ENCODE data around the gene SFRP4. TPM values are rescaled to one million over a fixed set of nuclear protein-coding genes. Genes with fewer than 3 reads are reported as not detected.

The SFRP4 gene
- total RNA-seq, 1 donor from 2014 or later, result not detected

- no peak for DNase-seq (ENCODE audit: low read depth, low spot score)
- Mint-ChIP-seq H3K4me3 (no peak overlapping the region), H3K27me3 (ENCODE audit: low read depth) (peaks cover 24% of the 10 kb centered on the region), H3K4me1 (peaks cover 10% of the 10 kb centered on the region), H3K9me3 (no peaks in the 10 kb centered on the region), H3K27ac (ENCODE audit: unreplicated experiment) (no peak overlapping the region), H3K36me3 (ENCODE audit: low read depth) (no peaks in the 10 kb centered on the region)
- TF ChIP-seq, protein P1, sequence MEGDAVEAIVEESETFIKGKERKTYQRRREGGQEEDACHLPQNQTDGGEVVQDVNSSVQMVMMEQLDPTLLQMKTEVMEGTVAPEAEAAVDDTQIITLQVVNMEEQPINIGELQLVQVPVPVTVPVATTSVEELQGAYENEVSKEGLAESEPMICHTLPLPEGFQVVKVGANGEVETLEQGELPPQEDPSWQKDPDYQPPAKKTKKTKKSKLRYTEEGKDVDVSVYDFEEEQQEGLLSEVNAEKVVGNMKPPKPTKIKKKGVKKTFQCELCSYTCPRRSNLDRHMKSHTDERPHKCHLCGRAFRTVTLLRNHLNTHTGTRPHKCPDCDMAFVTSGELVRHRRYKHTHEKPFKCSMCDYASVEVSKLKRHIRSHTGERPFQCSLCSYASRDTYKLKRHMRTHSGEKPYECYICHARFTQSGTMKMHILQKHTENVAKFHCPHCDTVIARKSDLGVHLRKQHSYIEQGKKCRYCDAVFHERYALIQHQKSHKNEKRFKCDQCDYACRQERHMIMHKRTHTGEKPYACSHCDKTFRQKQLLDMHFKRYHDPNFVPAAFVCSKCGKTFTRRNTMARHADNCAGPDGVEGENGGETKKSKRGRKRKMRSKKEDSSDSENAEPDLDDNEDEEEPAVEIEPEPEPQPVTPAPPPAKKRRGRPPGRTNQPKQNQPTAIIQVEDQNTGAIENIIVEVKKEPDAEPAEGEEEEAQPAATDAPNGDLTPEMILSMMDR (conservative IDR thresholded peaks at IDR 0.05), result no peak
Measured at GRCh38 chr7:37923996-37924395, 7.4 kb upstream of the SFRP4 start.

DNA sequence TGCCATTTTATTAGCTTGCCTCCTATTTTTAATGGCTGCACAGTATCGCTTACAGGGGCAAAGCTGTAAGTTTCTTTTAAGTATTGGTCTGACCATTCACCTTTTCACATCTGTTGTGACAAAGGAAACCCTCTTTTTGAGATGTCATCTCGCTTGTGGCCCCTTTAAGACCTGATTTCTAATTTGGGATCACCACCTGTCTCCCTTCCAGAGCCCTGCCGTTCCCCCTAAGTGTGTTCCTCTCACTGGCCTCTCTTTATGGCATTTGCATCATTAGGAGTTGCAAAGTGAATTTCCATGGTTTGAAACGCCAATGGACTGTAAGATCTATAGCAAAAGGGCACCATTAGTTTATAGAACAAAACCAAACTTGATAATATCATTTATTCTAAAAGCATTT is 5.3 kb upstream of the SFRP4 start:
- peaks cover 46% of the 10 kb centered on the region for H3K27me3 Mint-ChIP-seq (ENCODE audit: low read depth)
- DNase-seq (ENCODE audit: low read depth, low spot score), result no peak
- H3K4me1 Mint-ChIP-seq, result peaks cover 15% of the 10 kb centered on the region

DNA sequence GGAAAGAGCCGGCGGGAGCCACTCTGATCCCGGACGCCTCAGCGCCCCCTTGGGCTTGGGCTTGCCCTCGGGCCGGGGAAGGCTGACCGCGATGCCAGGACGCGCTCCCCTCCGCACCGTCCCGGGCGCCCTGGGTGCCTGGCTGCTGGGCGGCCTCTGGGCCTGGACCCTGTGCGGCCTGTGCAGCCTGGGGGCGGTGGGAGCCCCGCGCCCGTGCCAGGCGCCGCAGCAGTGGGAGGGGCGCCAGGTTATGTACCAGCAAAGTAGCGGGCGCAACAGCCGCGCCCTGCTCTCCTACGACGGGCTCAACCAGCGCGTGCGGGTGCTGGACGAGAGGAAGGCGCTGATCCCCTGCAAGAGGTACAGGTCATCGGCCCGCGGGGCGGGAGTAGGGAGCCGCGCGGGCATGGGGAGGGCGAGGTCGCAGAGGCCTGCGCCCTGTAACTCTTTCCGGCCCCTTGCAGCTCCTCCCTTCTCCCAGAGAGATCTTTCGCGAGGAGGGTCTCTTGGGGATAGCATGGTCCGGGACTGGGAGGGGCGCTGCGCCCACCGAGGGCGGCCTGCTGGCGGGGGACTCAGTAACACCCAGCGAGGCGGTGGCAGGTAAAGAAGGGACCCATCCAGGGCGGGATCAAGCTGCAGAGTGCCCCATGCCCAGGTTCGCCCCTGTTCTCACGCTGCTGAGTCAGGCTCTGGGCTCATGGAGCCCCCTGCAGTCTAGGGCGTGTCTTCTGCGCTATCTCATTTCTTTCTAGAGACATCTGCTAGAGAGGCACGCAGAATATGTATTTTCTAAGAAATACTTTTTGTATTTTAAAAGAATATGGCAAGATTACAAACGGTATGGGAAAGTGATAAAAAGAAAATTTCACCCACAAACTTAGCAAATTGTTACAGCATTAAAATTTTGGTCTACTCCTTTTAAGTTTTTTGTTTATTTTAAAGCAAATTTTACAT is 4.5 kb upstream of the SFRP4 start:
- Mint-ChIP-seq H3K4me1 (peaks cover 17% of the 10 kb centered on the region), H3K36me3 (ENCODE audit: low read depth) (no peaks in the 10 kb centered on the region), H3K4me3 (peak overlapping the region; percentile 92), H3K27me3 (ENCODE audit: low read depth) (peaks cover 53% of the 10 kb centered on the region), H3K9me3 (no peaks in the 10 kb centered on the region), H3K27ac (ENCODE audit: unreplicated experiment) (no peak overlapping the region)
- TF ChIP-seq, protein P1 (conservative IDR thresholded peaks at IDR 0.05), result peak; percentile 22
- peak; percentile 34 for DNase-seq (ENCODE audit: low read depth, low spot score)

More for the DNA sequence above, 5.3 kb upstream of the SFRP4 start:
- Mint-ChIP-seq H3K9me3 (no peaks in the 10 kb centered on the region), H3K36me3 (ENCODE audit: low read depth) (no peaks in the 10 kb centered on the region), H3K27ac (ENCODE audit: unreplicated experiment) (no peak overlapping the region), H3K4me3 (peak overlapping the region; percentile 92)
- TF ChIP-seq, protein P1 (conservative IDR thresholded peaks at IDR 0.05), result no peak

DNA sequence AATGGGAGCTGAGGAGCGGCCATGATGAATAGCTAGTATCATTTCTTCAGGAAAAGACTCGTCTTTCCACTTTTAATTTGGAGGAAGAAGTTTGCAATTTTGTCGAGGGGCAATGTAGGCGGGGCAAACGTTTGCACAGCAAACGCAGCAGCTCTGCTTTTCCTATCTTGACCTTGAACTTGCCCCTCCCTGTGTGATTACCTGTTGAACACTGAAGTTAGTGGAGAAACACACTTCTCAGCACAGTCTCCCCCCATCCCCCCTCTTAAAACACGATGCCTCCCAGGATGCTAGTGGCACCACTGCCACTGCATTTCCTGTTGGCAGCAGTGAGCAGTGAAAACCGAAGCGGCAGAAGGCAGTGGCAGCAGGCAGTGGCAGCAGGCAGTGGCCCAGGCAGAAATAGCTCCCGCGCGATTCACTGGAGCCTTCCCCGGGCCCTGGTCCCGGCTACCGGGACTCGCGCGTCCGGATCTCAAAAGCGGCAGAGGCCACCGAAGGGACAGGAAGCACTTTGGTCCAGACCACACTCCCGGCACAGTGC is 3.8 kb upstream of the SFRP4 start, which contains the start of gene EPDR1:
Gene EPDR1, plus strand, starts transcription at position 336 of the 544 bp plus-strand sequence. CDS start 300 bp downstream, outside the sequence.
- TF ChIP-seq, protein P1 (conservative IDR thresholded peaks at IDR 0.05), result peak; percentile 41
- H3K27ac Mint-ChIP-seq (ENCODE audit: unreplicated experiment), result peak within 1 kb of the TSS; percentile 54

GRCh38 chr7:37918526-37918925 is 1.9 kb upstream of the SFRP4 start:
- TF ChIP-seq, protein P1 (conservative IDR thresholded peaks at IDR 0.05), result no peak
- H3K4me3 Mint-ChIP-seq, result no peak overlapping the region
- no peak for DNase-seq (ENCODE audit: low read depth, low spot score)
- H3K4me1 Mint-ChIP-seq, result peaks cover 18% of the 10 kb centered on the region
- H3K36me3 Mint-ChIP-seq (ENCODE audit: low read depth), result no peaks in the 10 kb centered on the region
- H3K27me3 Mint-ChIP-seq (ENCODE audit: low read depth), result peaks cover 79% of the 10 kb centered on the region
- no peak overlapping the region for H3K27ac Mint-ChIP-seq (ENCODE audit: unreplicated experiment)
- no peaks in the 10 kb centered on the region for H3K9me3 Mint-ChIP-seq

More for the DNA sequence above, 3.8 kb upstream of the SFRP4 start, which contains the start of gene EPDR1:
- Mint-ChIP-seq H3K27me3 (ENCODE audit: low read depth) (peaks cover 61% of the 10 kb centered on the region), H3K9me3 (no peaks in the 10 kb centered on the region), H3K4me3 (peak within 1 kb of the TSS; percentile 92), H3K4me1 (peaks cover 18% of the 10 kb centered on the region), H3K36me3 (ENCODE audit: low read depth) (no peaks in the 10 kb centered on the region)
- DNase-seq (ENCODE audit: low read depth, low spot score), result peak; percentile 36
